GM13976 (cell line): ENCODE measurements around the gene ZNF329.

ENCODE experiments used
- DNase-seq: peaks from one replicate; pipeline ENCODE4 v3.0.0; 2012; ENCODE audit warnings: low spot score
- in situ Hi-C: fragments of 300-500 bp; cut with MboI; formaldehyde crosslinking; loops from one replicate; pipeline ENCODE4 v1.12.0; 2022; ENCODE audit warnings: low sequenced_read_pairs, mixed read lengths, inconsistent platforms; ENCODE audit not compliant: unreplicated experiment
- TF ChIP-seq, protein P1 (sequence below): IDR thresholded peaks from 2 replicates; pipeline ENCODE4 v1.5.1; 2012; ENCODE audit warnings: borderline replicate concordance, mild to moderate bottlenecking; ENCODE audit not compliant: insufficient read depth; ENCODE audit errors: extremely low read depth, missing control alignments, control extremely low read depth

ZNF329 gene

DNA sequence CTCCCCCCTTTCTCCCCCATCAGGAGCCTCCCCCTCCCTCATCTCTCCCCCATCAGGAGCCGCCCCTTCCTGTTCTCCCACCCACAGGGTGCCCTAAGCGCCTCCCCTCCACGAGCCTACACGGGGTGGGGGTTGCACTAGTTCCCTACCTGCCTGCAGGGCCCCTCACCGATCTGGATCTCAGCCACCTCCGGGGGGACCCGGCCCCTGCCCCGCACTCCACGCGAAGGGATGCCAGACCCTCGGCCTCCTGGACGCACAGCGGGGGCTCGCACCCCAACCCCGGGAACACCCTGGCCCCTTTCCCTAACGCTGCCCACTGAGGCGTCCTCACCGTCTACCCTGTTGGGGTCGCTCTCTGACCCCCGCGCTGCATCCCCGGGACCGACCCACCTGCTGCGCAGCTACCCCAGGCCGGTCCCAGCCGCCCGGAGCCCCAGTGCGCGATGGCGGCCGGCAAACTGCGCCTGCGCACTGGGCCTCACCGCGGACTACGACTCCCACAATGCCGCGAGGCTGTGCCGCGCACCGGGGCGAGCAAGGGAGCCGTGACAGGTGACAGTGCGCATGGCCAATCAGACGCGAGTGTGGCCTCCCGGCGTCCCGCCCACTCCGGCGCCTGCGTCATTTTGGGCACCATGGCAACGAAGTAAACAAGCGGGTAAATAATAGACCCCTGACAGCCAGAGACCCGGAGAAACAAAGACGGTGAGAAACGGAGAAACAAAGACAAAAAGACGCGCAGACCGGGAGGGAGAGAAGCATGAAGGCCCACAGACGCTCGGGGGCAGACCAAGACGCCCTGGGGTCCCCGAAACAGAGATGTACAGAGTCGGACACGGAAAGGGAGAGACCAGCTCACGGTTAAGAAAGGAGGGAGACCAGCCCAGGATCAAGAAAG, 52.6 kb downstream of the ZNF329 start, which contains the start of gene ZSCAN18:
Gene ZSCAN18, minus strand, starts transcription at position 451 of the 901 bp plus-strand sequence. CDS start 7,964 bp downstream, outside the sequence.
- in situ Hi-C loops: no loop called here
- peak; percentile 98 for DNase-seq
- TF ChIP-seq, protein P1, sequence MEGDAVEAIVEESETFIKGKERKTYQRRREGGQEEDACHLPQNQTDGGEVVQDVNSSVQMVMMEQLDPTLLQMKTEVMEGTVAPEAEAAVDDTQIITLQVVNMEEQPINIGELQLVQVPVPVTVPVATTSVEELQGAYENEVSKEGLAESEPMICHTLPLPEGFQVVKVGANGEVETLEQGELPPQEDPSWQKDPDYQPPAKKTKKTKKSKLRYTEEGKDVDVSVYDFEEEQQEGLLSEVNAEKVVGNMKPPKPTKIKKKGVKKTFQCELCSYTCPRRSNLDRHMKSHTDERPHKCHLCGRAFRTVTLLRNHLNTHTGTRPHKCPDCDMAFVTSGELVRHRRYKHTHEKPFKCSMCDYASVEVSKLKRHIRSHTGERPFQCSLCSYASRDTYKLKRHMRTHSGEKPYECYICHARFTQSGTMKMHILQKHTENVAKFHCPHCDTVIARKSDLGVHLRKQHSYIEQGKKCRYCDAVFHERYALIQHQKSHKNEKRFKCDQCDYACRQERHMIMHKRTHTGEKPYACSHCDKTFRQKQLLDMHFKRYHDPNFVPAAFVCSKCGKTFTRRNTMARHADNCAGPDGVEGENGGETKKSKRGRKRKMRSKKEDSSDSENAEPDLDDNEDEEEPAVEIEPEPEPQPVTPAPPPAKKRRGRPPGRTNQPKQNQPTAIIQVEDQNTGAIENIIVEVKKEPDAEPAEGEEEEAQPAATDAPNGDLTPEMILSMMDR: no peak

DNA sequence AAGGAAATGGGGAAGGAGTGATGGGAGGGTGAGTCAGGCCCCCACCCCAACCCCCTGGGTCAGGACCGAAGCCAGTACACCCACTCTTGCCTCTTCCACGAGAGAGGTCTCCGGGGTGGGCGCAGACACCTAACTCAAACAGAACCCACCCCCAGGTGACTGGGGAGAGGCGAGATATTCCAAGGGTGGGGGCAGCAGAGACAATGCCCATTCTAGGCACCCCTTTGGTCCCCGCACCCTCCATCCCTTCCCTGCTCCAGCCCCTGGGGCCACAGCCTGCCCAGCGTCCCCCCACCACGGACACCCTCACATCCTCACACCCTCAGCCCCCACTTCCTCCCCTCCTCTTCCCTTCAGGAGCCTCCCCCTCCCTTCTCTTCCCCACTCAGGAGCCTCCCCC, 53.2 kb downstream of the ZNF329 start:
- DNase-seq: no peak
- TF ChIP-seq, protein P1: no peak
- in situ Hi-C loops: no loop called here

DNA sequence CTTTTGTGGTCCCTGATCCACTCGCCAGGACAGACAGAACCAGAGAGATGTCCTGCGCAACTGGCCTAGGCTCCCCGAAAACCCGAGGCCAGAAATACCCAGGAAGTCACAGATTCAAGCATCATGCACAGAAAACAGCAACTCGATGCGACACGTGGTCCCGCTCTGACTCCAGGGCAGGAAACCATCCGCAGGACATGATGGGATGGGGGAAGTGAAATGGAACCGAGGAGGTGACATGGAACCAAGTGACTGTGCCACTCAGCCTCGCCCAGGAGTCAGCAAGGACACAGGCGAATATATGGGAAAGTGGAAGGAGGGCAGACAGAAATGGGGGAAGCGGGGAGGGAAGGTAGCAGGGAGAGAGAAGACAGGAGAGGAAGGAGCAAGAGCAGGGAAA, 53.7 kb downstream of the ZNF329 start:
- TF ChIP-seq, protein P1: no peak
- DNase-seq: no peak
- in situ Hi-C loops: no loop called here

DNA sequence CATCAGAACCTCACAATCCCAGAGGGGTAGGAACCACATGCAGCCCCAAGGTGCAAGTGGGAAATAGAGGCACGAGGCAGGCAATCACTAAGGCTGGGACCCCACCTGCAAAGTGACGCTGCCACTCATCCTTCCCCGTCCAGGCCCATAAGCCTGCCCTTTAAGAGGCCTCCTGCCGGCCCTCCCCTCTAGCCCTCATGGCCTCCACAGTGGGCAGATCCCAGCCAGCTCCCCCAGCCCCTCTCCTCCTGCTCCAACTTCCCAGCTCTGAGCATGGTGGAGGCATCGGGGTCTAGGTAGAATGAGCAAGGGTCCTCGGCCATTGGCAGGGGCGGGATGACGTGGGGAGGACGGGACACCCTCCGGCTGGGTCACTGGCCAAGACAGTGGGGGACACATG, 55.3 kb downstream of the ZNF329 start:
- no peak for DNase-seq
- in situ Hi-C loops: no loop called here
- TF ChIP-seq, protein P1: no peak

GRCh38 chr19:58093071-58093470, 57.5 kb downstream of the ZNF329 start:
- in situ Hi-C loops: no loop called here
- TF ChIP-seq, protein P1: no peak
- DNase-seq: no peak

DNA sequence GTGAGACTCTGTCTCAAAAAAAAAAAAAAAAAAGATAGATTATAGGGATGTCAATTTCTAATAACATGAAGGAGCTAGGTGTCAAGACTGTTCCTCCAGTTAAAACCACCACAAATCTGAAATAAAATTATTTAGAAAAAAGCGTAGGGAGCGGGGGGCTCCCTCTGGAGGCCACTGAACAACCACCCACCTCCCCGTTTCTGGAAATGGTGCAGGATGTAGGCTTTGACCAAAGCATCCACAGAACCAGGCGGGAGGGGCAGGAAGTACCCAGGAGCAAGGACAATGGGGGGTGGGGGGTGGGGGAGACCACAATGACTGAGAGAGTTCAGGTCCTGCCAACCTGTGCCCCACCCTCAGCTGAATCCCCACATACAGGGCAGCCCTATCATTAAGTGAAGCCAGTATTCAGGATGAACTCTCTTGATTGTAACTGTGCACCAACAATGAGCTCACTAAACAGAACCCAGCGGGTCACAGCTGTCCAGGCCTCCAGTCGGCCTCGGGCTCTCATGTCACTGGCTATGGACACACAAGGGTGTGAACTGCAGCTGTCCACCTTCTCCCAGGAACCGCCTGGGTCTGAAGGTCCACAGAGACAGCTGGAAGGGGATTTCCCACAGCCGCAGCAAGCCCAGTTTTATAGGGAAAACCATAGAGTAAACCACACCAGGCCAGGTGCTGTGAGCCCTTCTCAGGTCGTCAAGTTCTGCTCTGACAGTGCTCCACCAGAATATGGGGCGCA, 59.2 kb downstream of the ZNF329 start:
- in situ Hi-C loops: no loop called here
- DNase-seq: no peak
- TF ChIP-seq, protein P1: no peak
